ENCODE results near the gene KIFAP3. TPM values are rescaled to one million over a fixed set of nuclear protein-coding genes. Genes with fewer than 3 reads are reported as not detected.

KIFAP3 gene
- total RNA-seq, 1 experiment from 2014 or later, result 3.8 TPM

- no peak overlapping the region for H2AK5ac ChIP-seq (ENCODE audit: insufficient read length, low read length)
- H3K9me3 ChIP-seq (ENCODE audit: control insufficient read depth, low read depth, low read length), result no peaks in the 10 kb centered on the region
- no peaks in the 10 kb centered on the region for H3K79me2 ChIP-seq (ENCODE audit: insufficient read depth, low read length)
- no peaks in the 10 kb centered on the region for H4K20me1 ChIP-seq (ENCODE audit: control insufficient read depth, insufficient read depth, insufficient read length)
- no CpG with 5 or more reads among the region's 4 CpGs for WGBS (ENCODE audit: extremely low coverage, insufficient read length, low lambda C conversion rate)
- no peak overlapping the region for H3K9ac ChIP-seq (ENCODE audit: extremely low read depth, insufficient read length, low read length)
- no peak overlapping the region for H3K4ac ChIP-seq (ENCODE audit: low read depth, low read length)
- H3K79me1 ChIP-seq (ENCODE audit: insufficient read depth, low read depth, low read length, poor library complexity, severe bottlenecking), result no peaks in the 10 kb centered on the region
- H3K23ac ChIP-seq (ENCODE audit: insufficient read length, low read depth, low read length), result no peak overlapping the region
- no peak overlapping the region for H3T11ph ChIP-seq (ENCODE audit: low read length)
- H2BK12ac ChIP-seq (ENCODE audit: insufficient read length, low read depth, low read length), result no peak overlapping the region
- H3K27ac ChIP-seq (ENCODE audit: insufficient read length, low read depth, low read length), result no peak overlapping the region
- no peaks in the 10 kb centered on the region for H3K36me3 Mint-ChIP-seq (ENCODE audit: insufficient read depth in 1 of 3, low read depth in 3 of 3)
- H2BK5ac ChIP-seq (ENCODE audit: insufficient read length, low read length), result no peak overlapping the region
- no peaks in the 10 kb centered on the region for H3K27me3 ChIP-seq (ENCODE audit: insufficient read depth, low read length)
- H2BK120ac ChIP-seq (ENCODE audit: low read depth, low read length, poor library complexity, severe bottlenecking), result no peak overlapping the region
- H3K18ac ChIP-seq (ENCODE audit: insufficient read length, low read depth, low read length), result no peak overlapping the region
- H3K4me1 Mint-ChIP-seq, result peaks cover 27 to 39% of the 10 kb centered on the region in 2 experiments
- no peak overlapping the region for H2AFZ ChIP-seq (ENCODE audit: low read length)
- TF ChIP-seq CTCF (conservative IDR thresholded peaks at IDR 0.05), result no peak
- H3K23me2 ChIP-seq (ENCODE audit: insufficient read length, low read depth, low read length, poor library complexity, severe bottlenecking), result no peaks in the 10 kb centered on the region
- no peak overlapping the region for H3K27ac Mint-ChIP-seq
- no peak overlapping the region for H2BK15ac ChIP-seq (ENCODE audit: low read depth, low read length)
- H3K4me1 ChIP-seq (ENCODE audit: insufficient read depth, low read length), result no peaks in the 10 kb centered on the region; the same call in 1 of the 2 replicates
- no peaks in the 10 kb centered on the region for H3K9me3 Mint-ChIP-seq
- no peak overlapping the region for H3K4me2 ChIP-seq (ENCODE audit: insufficient read depth, insufficient read length, low read length)
- no peak overlapping the region for H2BK20ac ChIP-seq (ENCODE audit: low read depth, low read length, poor library complexity, severe bottlenecking)
- no peak overlapping the region for H4K91ac ChIP-seq (ENCODE audit: insufficient read length, low read depth, low read length)
- H3K27me3 Mint-ChIP-seq (ENCODE audit: low read depth), result no peaks in the 10 kb centered on the region; the same call in 1 of the 2 replicates
- no peak overlapping the region for H4K5ac ChIP-seq (ENCODE audit: insufficient read length, low read depth, low read length)
- no peak overlapping the region for H3K56ac ChIP-seq (ENCODE audit: insufficient read length, low read depth, low read length)
- DNase-seq, result no peak
- no peak overlapping the region for H3K14ac ChIP-seq (ENCODE audit: insufficient read depth, low read length)
- no peak overlapping the region for H4K8ac ChIP-seq (replicated peaks; ENCODE audit: insufficient read length, low read depth, low read length)
- H3K4me3 Mint-ChIP-seq, result no peak overlapping the region
Observed at GRCh38 chr1:169899519-169900217, 174.8 kb downstream of the KIFAP3 start.

Data from H9 (cell line).